HepG2 (cell line): ENCODE measurements around the gene SHLD1. TPM values are rescaled to one million over a fixed set of nuclear protein-coding genes. Genes with fewer than 3 reads are reported as not detected.

Experiments used
- FOXP1 ChIP-seq, 2 experiments: fragments of 450-650 bp in 1 of 2; IDR thresholded peaks; 2 replicates each; pipeline ENCODE4 v1.6.1; 2017 to 2018; ENCODE audit warnings: antibody characterized with exemption in 1 of 2
- HIVEP1 ChIP-seq: sonication (generic); formaldehyde crosslinking; IDR thresholded peaks from 2 replicates; pipeline ENCODE4 v1.4.0; 2020; ENCODE audit warnings: mild to moderate bottlenecking, missing genetic modification reagents
- MEF2D ChIP-seq: sonication (generic); formaldehyde crosslinking; IDR thresholded peaks from 2 replicates; pipeline ENCODE4 v1.5.1; 2020; ENCODE audit warnings: mild to moderate bottlenecking, missing genetic modification reagents
- U2AF2 ChIP-seq: fragments of 200-400 bp; formaldehyde crosslinking; IDR thresholded peaks from 2 replicates; pipeline ENCODE4 v1.6.1; 2017; ENCODE audit warnings: low read depth, mild to moderate bottlenecking, low read length
- ZFP91 ChIP-seq: sonication (generic); formaldehyde crosslinking; IDR thresholded peaks from 2 replicates; pipeline ENCODE4 v1.9.0; 2022; ENCODE audit warnings: missing genetic modification reagents, mild to moderate bottlenecking, borderline replicate concordance
- ZNF275 ChIP-seq: sonication (generic); formaldehyde crosslinking; IDR thresholded peaks from 2 replicates; pipeline ENCODE4 v1.8.0; 2022; ENCODE audit warnings: missing genetic modification reagents, mild to moderate bottlenecking, inconsistent platforms, borderline replicate concordance
- ZNF337 ChIP-seq: sonication (generic); formaldehyde crosslinking; IDR thresholded peaks from 2 replicates; pipeline ENCODE4 v1.5.1; 2020; ENCODE audit warnings: missing genetic modification reagents, low read depth, mild to moderate bottlenecking, borderline replicate concordance
- ZNF510 ChIP-seq: sonication (generic); formaldehyde crosslinking; IDR thresholded peaks from 2 replicates; pipeline ENCODE4 v1.4.0; 2020; ENCODE audit warnings: low read depth, mild to moderate bottlenecking, missing genetic modification reagents
- ZNF616 ChIP-seq: sonication (generic); formaldehyde crosslinking; IDR thresholded peaks from 2 replicates; pipeline ENCODE4 v1.5.0; 2020; ENCODE audit warnings: low read depth, mild to moderate bottlenecking, missing genetic modification reagents
- ZNF883 ChIP-seq: sonication (generic); formaldehyde crosslinking; IDR thresholded peaks from 2 replicates; pipeline ENCODE4 v1.5.1; 2020; ENCODE audit warnings: mild to moderate bottlenecking, missing genetic modification reagents; ENCODE audit errors: not compliant biosample characterization
- polyA plus RNA-seq, 8 experiments: library from polyadenylated mRNA; depleted of rRNA in 3 of 8; stranded (reverse) in 7 of 8; unstranded in 1 of 8; fragments of >200 nt; fragmentation: Illumina TruSeq in 4 of 8; extraction: Trizol in 4 of 8; gene quantifications; 2 replicates each; pipeline versions ENCODE4 v1.2.1 to v1.2.3, GENCODE V29; 2011 to 2016; ENCODE audit warnings: low read depth in 4 of 8, missing spikeins in 1 of 8, mixed read lengths in 1 of 8; ENCODE audit not compliant: insufficient read depth in 1 of 8
- total RNA-seq, 5 experiments: library from RNA; depleted of rRNA; stranded (reverse); fragments of >200 nt; fragmentation: Illumina TruSeq; extraction: Trizol; gene quantifications; 2 replicates each; pipeline ENCODE4 v1.2.3, GENCODE V29; 2016; ENCODE audit warnings: low read depth in 1 of 5
- TF ChIP-seq, protein P1 (sequence below): sonication (generic); formaldehyde crosslinking; IDR thresholded peaks from 2 replicates; pipeline ENCODE4 v1.5.0; 2020; ENCODE audit warnings: mild to moderate bottlenecking, missing genetic modification reagents

Gene SHLD1
- total and polyA plus RNA-seq, 2 of the 13 experiments (the other 11 are each of a cell fraction or from before 2014, with no cell fraction given) = 8.9 to 10.0 TPM

- TF ChIP-seq ZNF275 (no peak), HIVEP1 (CRISPR knock-in tag) (no peak), ZNF337 (CRISPR knock-in tag) (no peak), MEF2D (no peak), U2AF2 (no peak), ZNF616 (no peak), FOXP1 (IDR thresholded peaks at IDR 0.05) (no peak), FOXP1 (CRISPR knock-in tag; IDR thresholded peaks at IDR 0.05) (no peak), ZNF510 (CRISPR knock-in tag) (0 out of 2 replicates have a peak, but pooled peaks have one; percentile 9), ZFP91 (CRISPR knock-in tag) (no peak), ZNF883 (CRISPR knock-in tag) (no peak)
- TF ChIP-seq, protein P1, sequence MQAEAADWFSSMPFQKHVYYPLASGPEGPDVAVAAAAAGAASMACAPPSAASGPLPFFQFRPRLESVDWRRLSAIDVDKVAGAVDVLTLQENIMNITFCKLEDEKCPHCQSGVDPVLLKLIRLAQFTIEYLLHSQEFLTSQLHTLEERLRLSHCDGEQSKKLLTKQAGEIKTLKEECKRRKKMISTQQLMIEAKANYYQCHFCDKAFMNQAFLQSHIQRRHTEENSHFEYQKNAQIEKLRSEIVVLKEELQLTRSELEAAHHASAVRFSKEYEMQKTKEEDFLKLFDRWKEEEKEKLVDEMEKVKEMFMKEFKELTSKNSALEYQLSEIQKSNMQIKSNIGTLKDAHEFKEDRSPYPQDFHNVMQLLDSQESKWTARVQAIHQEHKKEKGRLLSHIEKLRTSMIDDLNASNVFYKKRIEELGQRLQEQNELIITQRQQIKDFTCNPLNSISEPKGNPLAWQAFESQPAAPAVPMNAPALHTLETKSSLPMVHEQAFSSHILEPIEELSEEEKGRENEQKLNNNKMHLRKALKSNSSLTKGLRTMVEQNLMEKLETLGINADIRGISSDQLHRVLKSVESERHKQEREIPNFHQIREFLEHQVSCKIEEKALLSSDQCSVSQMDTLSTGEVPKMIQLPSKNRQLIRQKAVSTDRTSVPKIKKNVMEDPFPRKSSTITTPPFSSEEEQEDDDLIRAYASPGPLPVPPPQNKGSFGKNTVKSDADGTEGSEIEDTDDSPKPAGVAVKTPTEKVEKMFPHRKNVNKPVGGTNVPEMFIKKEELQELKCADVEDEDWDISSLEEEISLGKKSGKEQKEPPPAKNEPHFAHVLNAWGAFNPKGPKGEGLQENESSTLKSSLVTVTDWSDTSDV (CRISPR knock-in tag) = no peak
Observed at GRCh38 chr20:5787796-5788165, 37.6 kb downstream of the SHLD1 start (continued).
